GM10847 (cell line): ENCODE measurements around the gene SMPX.

ENCODE experiments used
- POLR2A ChIP-seq: IDR thresholded peaks from 2 replicates; pipeline ENCODE4 v1.6.1; 2011; ENCODE audit not compliant: insufficient read length; ENCODE audit errors: extremely low read depth

The SMPX gene

DNA sequence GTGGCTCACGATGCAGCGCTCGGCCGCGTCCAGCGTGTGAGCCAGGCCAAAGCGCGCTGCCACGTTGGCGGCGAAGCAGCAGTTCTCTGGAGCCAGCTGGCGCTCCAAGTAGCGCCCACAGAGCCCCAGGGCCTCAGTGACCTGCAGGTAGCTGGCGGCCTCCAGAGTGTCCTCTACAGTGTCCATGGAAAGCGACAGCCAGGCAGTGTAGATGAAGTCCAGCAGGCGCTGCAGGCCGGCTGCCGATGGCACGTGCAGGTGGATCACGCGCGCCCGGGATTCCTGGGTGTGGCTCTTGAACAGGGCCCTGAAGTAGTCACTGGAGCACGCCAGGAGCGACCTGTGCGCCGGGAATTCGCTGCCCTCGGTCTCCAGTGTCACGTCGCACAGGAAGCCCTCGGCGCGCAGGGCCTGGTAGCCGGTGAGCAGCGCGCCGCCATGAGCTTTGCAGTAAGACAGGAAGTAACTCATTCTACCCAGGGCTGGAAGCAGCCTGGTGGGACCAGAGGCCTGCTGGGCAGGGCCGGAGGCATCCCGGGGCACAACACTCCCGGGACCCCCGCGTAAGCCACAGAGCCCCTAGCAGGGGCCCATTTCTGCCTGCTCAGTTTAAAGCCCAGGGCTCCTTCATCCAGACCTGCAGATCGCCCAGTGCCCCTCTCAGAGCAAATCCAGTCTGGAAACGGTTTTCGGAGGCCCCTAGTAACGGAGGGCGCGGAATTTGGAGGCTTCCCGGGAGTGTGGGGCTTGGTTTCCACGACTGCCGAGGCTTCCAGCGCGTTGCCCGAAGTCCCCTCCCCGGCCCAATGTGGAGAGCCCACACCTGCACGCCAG, 100.4 kb downstream of the SMPX start:
- TF ChIP-seq POLR2A: no peak

DNA sequence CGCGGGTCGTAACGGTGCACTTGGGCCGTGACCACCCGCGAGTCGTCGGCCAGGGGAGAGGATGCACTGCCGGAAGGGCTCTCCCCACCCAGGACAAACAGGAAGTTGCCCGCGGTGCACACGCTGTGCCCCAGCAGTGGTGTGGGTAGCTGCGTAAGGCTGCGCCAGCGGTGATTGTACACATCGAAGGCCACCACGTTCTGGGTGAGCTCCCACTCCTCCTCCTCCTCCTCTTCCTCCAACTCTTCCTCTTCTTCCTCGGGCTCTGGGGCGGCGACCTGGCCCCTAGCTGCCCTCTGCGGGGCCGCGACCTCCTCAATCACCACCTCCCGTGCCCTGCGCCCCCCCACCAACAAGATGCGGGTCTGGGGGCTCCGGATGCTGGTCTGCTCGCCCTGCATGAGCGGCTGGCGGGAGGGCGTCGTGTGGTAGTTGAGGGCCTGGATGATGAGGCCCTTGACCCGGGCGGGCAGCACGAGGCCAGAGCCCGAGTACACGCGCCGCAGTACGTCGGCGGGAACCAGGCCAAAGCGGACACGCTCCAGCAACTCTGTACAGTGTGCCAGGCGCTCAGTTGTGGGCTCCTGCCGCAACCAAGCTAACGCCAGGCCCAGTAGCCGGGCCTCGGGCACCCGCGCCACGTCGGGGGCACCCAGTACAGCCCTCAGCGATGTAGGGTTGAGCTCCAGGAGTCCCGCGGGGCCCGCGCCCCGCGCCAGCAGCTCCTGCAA, 101.2 kb downstream of the SMPX start:
- TF ChIP-seq POLR2A: no peak
